Panc1 (cell line): ENCODE data around the gene RNF130.

ENCODE experiments used
- POLR2AphosphoS5 ChIP-seq: IDR thresholded peaks from 2 replicates; pipeline ENCODE4 v1.6.1; 2012; ENCODE audit warnings: mild to moderate bottlenecking, low read depth, low read length, moderate library complexity
- TF ChIP-seq, protein P1 (sequence below): fragments of 450-650 bp; IDR thresholded peaks from 2 replicates; pipeline ENCODE4 v1.5.1; 2017; ENCODE audit warnings: mild to moderate bottlenecking
- TF ChIP-seq, protein P2 (sequence below), 2 experiments: IDR thresholded peaks; 2 replicates each; pipeline ENCODE4 v1.6.1; 2011 to 2012; ENCODE audit warnings: low read depth in 2 of 2, control low read depth in 1 of 2, low read length in 1 of 2, mild to moderate bottlenecking in 1 of 2, moderate library complexity in 1 of 2; ENCODE audit not compliant: insufficient read depth in 1 of 2

DNA sequence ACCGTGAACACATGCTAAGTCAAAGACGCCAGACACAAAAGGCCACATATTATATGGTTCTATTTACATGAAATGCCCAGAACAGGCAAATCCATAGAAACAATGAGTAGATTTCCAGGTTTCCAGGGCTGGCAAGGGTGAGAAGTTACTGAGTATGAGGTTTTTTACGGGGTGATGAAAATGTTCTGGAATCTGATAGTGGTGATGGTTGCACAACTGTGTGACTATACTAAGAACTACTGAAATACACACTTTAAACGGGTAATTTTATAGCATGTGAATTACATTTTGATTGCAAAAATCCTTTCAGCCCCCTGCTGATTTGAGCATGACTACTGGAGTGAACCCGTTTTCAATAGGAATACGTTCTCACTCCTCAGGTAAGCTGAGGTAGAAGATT is 117.1 kb downstream of the RNF130 start:
- TF ChIP-seq, protein P1, sequence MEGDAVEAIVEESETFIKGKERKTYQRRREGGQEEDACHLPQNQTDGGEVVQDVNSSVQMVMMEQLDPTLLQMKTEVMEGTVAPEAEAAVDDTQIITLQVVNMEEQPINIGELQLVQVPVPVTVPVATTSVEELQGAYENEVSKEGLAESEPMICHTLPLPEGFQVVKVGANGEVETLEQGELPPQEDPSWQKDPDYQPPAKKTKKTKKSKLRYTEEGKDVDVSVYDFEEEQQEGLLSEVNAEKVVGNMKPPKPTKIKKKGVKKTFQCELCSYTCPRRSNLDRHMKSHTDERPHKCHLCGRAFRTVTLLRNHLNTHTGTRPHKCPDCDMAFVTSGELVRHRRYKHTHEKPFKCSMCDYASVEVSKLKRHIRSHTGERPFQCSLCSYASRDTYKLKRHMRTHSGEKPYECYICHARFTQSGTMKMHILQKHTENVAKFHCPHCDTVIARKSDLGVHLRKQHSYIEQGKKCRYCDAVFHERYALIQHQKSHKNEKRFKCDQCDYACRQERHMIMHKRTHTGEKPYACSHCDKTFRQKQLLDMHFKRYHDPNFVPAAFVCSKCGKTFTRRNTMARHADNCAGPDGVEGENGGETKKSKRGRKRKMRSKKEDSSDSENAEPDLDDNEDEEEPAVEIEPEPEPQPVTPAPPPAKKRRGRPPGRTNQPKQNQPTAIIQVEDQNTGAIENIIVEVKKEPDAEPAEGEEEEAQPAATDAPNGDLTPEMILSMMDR = no peak
- TF ChIP-seq, protein P2, sequence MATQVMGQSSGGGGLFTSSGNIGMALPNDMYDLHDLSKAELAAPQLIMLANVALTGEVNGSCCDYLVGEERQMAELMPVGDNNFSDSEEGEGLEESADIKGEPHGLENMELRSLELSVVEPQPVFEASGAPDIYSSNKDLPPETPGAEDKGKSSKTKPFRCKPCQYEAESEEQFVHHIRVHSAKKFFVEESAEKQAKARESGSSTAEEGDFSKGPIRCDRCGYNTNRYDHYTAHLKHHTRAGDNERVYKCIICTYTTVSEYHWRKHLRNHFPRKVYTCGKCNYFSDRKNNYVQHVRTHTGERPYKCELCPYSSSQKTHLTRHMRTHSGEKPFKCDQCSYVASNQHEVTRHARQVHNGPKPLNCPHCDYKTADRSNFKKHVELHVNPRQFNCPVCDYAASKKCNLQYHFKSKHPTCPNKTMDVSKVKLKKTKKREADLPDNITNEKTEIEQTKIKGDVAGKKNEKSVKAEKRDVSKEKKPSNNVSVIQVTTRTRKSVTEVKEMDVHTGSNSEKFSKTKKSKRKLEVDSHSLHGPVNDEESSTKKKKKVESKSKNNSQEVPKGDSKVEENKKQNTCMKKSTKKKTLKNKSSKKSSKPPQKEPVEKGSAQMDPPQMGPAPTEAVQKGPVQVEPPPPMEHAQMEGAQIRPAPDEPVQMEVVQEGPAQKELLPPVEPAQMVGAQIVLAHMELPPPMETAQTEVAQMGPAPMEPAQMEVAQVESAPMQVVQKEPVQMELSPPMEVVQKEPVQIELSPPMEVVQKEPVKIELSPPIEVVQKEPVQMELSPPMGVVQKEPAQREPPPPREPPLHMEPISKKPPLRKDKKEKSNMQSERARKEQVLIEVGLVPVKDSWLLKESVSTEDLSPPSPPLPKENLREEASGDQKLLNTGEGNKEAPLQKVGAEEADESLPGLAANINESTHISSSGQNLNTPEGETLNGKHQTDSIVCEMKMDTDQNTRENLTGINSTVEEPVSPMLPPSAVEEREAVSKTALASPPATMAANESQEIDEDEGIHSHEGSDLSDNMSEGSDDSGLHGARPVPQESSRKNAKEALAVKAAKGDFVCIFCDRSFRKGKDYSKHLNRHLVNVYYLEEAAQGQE (IDR thresholded peaks at IDR 0.05; ENCODE audit: insufficient read depth in 1 of 2, low read depth in 2 of 2, low read length in 1 of 2) = no peak
- TF ChIP-seq POLR2AphosphoS5 = no peak
